Measurements from ENCODE around the gene NPTN.

NPTN gene

DNA sequence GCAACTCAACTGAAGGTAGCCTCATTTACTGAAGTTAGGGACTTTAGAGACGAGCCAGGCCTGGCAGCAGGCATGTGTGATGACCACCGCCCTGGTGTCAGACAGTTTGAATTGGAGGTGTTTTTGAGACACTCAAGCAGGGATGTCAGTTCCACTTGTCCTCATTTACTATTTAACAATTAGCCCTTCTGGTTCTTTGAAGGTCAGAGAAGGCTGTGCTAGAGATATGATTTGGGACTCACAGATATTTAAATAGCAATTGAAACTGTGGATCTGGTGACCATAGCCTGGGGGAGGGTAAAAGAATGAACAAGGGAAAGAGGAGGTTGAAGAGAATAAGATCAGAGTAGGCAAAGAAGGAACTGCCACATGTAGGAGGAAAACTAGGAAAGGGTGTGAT is 115.6 kb downstream of the NPTN start:
- no peak for TF ChIP-seq ZFX (IDR thresholded peaks at IDR 0.05; ENCODE audit: borderline replicate concordance)
- TF ChIP-seq CTCF (IDR thresholded peaks at IDR 0.05) = no peak
- no peak overlapping the region for H3K27ac ChIP-seq

DNA sequence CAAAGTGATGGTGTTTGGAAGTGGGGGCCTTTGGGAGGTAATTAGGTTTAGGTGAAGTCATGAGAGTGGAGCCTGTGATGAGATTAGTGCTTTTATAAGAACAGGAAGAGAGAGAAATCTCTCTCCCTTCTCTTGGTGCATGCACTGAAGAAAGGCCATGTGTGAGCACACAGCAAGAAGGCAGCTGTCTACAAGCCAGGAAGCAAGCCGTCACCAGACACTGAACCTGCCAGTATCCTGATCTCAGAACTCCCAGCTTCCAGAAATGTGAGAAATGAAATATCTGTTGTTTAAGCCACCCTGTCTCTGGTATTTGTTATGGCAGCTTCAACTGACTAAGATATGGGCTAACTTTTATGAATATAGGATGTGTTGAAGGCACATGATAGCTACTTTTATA is 117.7 kb downstream of the NPTN start:
- TF ChIP-seq CTCF (IDR thresholded peaks at IDR 0.05) (no peak), ZFX (IDR thresholded peaks at IDR 0.05; ENCODE audit: borderline replicate concordance) (no peak)
- H3K27ac ChIP-seq = no peak overlapping the region

Data from 22Rv1 (cell line).